ENCODE results near the gene MUC4. TPM values are rescaled to one million over a fixed set of nuclear protein-coding genes. Genes with fewer than 3 reads are reported as not detected.
"Not testable (repeated sequence)": the region's sequence is repeated elsewhere in the genome, so short reads cannot be mapped to it uniquely, and the experiment has no call there.

Gene MUC4
- total RNA-seq, 1 experiment from 2014 or later, result 0.36 TPM

- DNase-seq, result no peak
- Mint-ChIP-seq H3K4me3 (ENCODE audit: unreplicated experiment) (no peak overlapping the region), H3K4me1 (ENCODE audit: low read depth, unreplicated experiment) (peaks cover 11% of the 10 kb centered on the region), H3K27ac (ENCODE audit: unreplicated experiment) (no peak overlapping the region), H3K36me3 (ENCODE audit: insufficient read depth, unreplicated experiment) (no peaks in the 10 kb centered on the region), H3K9me3 (ENCODE audit: unreplicated experiment) (no peaks in the 10 kb centered on the region), H3K27me3 (ENCODE audit: insufficient read depth, unreplicated experiment) (no peaks in the 10 kb centered on the region)
- ChIA-PET POLR2A (no interaction called here), CTCF (no interaction called here)
- Histone ChIP-seq H3K9me3 (no peaks in the 10 kb centered on the region), H3K4me3 (ENCODE audit: low read depth, low read length) (no peak overlapping the region), H3K4me1 (0 out of 2 replicates have a peak, but pooled peaks cover 5% of the 10 kb centered on the region), H3K27me3 (replicated peaks; ENCODE audit: control insufficient read depth, insufficient read depth, low read length) (no peaks in the 10 kb centered on the region), H3K36me3 (ENCODE audit: control insufficient read depth, insufficient read depth, low read length) (no peaks in the 10 kb centered on the region)
- intact Hi-C loops (cut with micrococcal nuclease; ENCODE audit: unreplicated experiment), result no loop called here
- TF ChIP-seq, protein P1, sequence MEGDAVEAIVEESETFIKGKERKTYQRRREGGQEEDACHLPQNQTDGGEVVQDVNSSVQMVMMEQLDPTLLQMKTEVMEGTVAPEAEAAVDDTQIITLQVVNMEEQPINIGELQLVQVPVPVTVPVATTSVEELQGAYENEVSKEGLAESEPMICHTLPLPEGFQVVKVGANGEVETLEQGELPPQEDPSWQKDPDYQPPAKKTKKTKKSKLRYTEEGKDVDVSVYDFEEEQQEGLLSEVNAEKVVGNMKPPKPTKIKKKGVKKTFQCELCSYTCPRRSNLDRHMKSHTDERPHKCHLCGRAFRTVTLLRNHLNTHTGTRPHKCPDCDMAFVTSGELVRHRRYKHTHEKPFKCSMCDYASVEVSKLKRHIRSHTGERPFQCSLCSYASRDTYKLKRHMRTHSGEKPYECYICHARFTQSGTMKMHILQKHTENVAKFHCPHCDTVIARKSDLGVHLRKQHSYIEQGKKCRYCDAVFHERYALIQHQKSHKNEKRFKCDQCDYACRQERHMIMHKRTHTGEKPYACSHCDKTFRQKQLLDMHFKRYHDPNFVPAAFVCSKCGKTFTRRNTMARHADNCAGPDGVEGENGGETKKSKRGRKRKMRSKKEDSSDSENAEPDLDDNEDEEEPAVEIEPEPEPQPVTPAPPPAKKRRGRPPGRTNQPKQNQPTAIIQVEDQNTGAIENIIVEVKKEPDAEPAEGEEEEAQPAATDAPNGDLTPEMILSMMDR (IDR thresholded peaks at IDR 0.05; ENCODE audit: insufficient read depth in 1 of 2, low read depth in 1 of 2, low read length in 1 of 2, severe bottlenecking in 1 of 2, unreplicated experiment in 1 of 2), result no peak
- BruUV-seq (replicated peaks), result no TSS peak
Measured at GRCh38 chr3:195818301-195818700, 6.6 kb upstream of the MUC4 start.

DNA sequence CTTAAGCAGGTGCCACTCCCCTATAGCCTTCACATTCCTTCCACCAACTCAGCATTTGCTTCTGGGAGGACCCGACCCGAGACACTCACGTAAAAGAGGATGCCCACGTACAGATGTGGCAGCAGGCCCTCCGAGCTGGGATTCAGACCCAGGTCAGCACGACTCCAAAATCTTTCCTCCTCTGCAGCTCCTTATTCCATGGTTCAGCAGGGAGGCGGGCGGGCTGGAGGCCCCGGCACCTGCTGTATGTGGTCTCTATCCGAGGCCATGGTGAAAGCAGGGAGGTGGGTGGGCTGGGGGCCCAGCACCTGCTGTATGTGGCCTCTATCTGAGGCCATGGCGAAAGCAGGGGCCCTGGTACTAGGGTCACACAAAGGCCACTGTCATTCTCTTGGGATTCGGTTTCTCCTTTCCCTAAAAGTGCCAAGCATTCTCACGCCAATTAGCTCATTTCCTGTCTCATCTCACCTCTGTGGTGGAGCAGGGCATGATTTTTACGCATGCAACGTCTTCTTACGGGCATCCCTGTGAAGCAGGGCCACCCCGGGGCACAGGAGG lies 5.9 kb upstream of the MUC4 start:
- Mint-ChIP-seq H3K27ac (ENCODE audit: unreplicated experiment) (no peak overlapping the region), H3K27me3 (ENCODE audit: insufficient read depth, unreplicated experiment) (no peaks in the 10 kb centered on the region), H3K4me1 (ENCODE audit: low read depth, unreplicated experiment) (peaks cover 11% of the 10 kb centered on the region), H3K4me3 (ENCODE audit: unreplicated experiment) (no peak overlapping the region), H3K9me3 (ENCODE audit: unreplicated experiment) (no peaks in the 10 kb centered on the region), H3K36me3 (ENCODE audit: insufficient read depth, unreplicated experiment) (no peaks in the 10 kb centered on the region)
- ChIA-PET CTCF (no interaction called here), POLR2A (no interaction called here)
- no TSS peak for BruUV-seq (replicated peaks)
- Histone ChIP-seq H3K36me3 (ENCODE audit: control insufficient read depth, insufficient read depth, low read length) (no peaks in the 10 kb centered on the region), H3K4me3 (ENCODE audit: low read depth, low read length) (no peak overlapping the region), H3K4me1 (0 out of 2 replicates have a peak, but pooled peaks cover 5% of the 10 kb centered on the region), H3K9me3 (no peaks in the 10 kb centered on the region), H3K27me3 (replicated peaks; ENCODE audit: control insufficient read depth, insufficient read depth, low read length) (no peaks in the 10 kb centered on the region)
- intact Hi-C loops (cut with micrococcal nuclease; ENCODE audit: unreplicated experiment), result no loop called here
- DNase-seq, result no peak
- TF ChIP-seq, protein P1 (IDR thresholded peaks at IDR 0.05; ENCODE audit: insufficient read depth in 1 of 2, low read depth in 1 of 2, low read length in 1 of 2, severe bottlenecking in 1 of 2, unreplicated experiment in 1 of 2), result no peak

DNA sequence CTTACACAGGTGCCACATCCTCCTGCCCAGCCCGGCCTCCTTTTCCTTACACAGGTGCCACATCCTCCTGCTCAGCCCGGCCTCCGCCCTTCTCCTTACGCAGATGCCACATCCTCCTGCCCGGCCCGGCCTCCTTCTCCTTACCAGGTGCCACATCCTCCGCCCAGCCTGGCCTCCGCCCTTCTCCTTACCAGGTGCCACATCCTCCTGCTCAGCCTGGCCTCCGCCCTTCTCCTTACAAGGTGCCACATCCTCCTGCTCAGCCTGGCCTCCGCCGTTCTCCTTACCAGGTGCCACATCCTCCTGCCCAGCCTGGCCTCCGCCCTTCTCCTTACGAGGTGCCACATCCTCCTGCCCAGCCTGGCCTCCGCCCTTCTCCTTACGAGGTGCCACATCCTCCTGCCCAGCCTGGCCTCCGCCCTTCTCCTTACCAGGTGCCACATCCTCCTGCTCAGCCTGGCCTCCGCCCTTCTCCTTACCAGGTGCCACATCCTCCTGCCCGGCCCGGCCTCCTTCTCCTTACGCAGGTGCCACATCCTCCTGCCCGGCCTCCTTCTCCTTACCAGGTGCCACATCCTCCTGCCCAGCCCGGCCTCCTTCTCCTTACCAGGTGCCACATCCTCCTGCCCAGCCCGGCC lies 4.7 kb upstream of the MUC4 start:
- H3K27me3 Mint-ChIP-seq (ENCODE audit: insufficient read depth, unreplicated experiment); H3K36me3 ChIP-seq (ENCODE audit: control insufficient read depth, insufficient read depth, low read length); intact Hi-C loops (cut with micrococcal nuclease; ENCODE audit: unreplicated experiment); POLR2A ChIA-PET; H3K4me3 Mint-ChIP-seq (ENCODE audit: unreplicated experiment); H3K4me1 Mint-ChIP-seq (ENCODE audit: low read depth, unreplicated experiment); H3K4me3 ChIP-seq (ENCODE audit: low read depth, low read length); H3K36me3 Mint-ChIP-seq (ENCODE audit: insufficient read depth, unreplicated experiment); H3K4me1 ChIP-seq; H3K27me3 ChIP-seq (replicated peaks; ENCODE audit: control insufficient read depth, insufficient read depth, low read length); H3K9me3 ChIP-seq; H3K9me3 Mint-ChIP-seq (ENCODE audit: unreplicated experiment); BruUV-seq (replicated peaks); H3K27ac Mint-ChIP-seq (ENCODE audit: unreplicated experiment); CTCF ChIA-PET: not testable (repeated sequence)
- peak in 1 of 2 experiments; percentile 11 for DNase-seq

Measured in Caco-2 (cell line).